SK-N-MC (cell line): ENCODE results near the gene MACF1.
"Not testable (repeated sequence)": the region's sequence is repeated elsewhere in the genome, so short reads cannot be mapped to it uniquely, and the experiment has no call there.

Experiments used
- EZH2 ChIP-seq: fragments of 200-600 bp; sonication (generic); IDR thresholded peaks from one replicate; pipeline ENCODE4 v1.6.1; 2017; ENCODE audit warnings: antibody characterized with exemption
- POLR2AphosphoS5 ChIP-seq: IDR thresholded peaks from 2 replicates; pipeline ENCODE4 v1.6.1; 2012; ENCODE audit warnings: mild to moderate bottlenecking, low read depth, low read length, borderline replicate concordance

DNA sequence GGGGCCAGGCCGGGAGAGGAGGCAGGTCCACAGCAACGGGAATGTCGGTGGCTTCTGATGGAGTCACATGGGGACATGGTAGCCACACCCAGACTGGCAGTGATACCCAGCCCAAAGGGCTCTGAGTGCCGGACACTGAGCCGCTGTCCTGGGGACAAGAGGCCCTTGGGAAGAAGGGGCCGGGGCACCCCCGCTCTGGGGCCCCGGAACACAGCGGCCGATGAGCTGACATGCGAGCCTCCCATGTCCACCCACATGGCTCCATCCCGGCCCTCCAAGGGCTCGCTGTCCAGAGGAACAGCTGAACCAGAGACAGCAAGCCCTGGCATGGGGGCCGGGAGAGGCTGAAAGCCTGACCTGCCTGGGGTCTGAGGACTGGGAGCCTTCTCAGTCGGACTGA, 294.3 kb downstream of the MACF1 start:
- TF ChIP-seq EZH2, POLR2AphosphoS5: not testable (repeated sequence)
